Measurements from ENCODE around the gene DMBX1.

The DMBX1 gene

GRCh38 chr1:46461017-46461808 lies 28.4 kb upstream of the DMBX1 start:
- DNase-seq, result no peak

- DNase-seq, result no peak
These were observed 27.7 kb upstream of the DMBX1 start for GRCh38 chr1:46461809-46462448.

- no peak for DNase-seq
These were observed 25.6 kb upstream of the DMBX1 start for GRCh38 chr1:46464013-46464548.

- DNase-seq, result no peak
These were observed 24.7 kb upstream of the DMBX1 start for GRCh38 chr1:46464915-46465314.

GRCh38 chr1:46465981-46466476 lies 23.6 kb upstream of the DMBX1 start:
- no peak for DNase-seq

GRCh38 chr1:46466477-46467182 lies 23.0 kb upstream of the DMBX1 start:
- DNase-seq, result no peak

GRCh38 chr1:46467183-46467504 lies 22.5 kb upstream of the DMBX1 start:
- no peak for DNase-seq

- no peak for DNase-seq
These were observed 19.8 kb upstream of the DMBX1 start for GRCh38 chr1:46469881-46470280.

- no peak for DNase-seq
These were observed 17.7 kb upstream of the DMBX1 start for GRCh38 chr1:46471848-46472492.

- DNase-seq, result no peak
These were observed 17.0 kb upstream of the DMBX1 start for GRCh38 chr1:46472498-46473181.

GRCh38 chr1:46473991-46474390 lies 15.6 kb upstream of the DMBX1 start:
- DNase-seq, result no peak

GRCh38 chr1:46474570-46474969 lies 15.1 kb upstream of the DMBX1 start:
- DNase-seq, result no peak

- DNase-seq, result no peak
These were observed 13.0 kb upstream of the DMBX1 start for GRCh38 chr1:46476673-46477072.

GRCh38 chr1:46477153-46477929 lies 12.3 kb upstream of the DMBX1 start:
- DNase-seq, result peak; percentile 85

GRCh38 chr1:46478721-46479485 lies 10.7 kb upstream of the DMBX1 start:
- no peak for DNase-seq

- no peak for DNase-seq
These were observed 9.8 kb upstream of the DMBX1 start for GRCh38 chr1:46479744-46480350.

GRCh38 chr1:46480959-46481646 lies 8.5 kb upstream of the DMBX1 start:
- DNase-seq, result no peak

- no peak for DNase-seq
These were observed 7.7 kb upstream of the DMBX1 start for GRCh38 chr1:46481961-46482360.

- DNase-seq, result no peak
These were observed 6.0 kb upstream of the DMBX1 start for GRCh38 chr1:46483589-46483988.

Data from activated CD4-positive, alpha-beta T cell treated with anti-CD3 and anti-CD28 coated beads, Interleukin-2, amount 50 U/mL, for 16 hours (primary cell).